Umbilical cord (tissue), 2 donors: Measurements from ENCODE around the gene TNFRSF6B. TPM values are rescaled to one million over a fixed set of nuclear protein-coding genes. Genes with fewer than 3 reads are reported as not detected.

Experiments
- DNase-seq: peaks from one replicate; pipeline ENCODE4 v3.0.0-alpha.2; 2015; ENCODE audit warnings: low spot score
- total RNA-seq: library from RNA; depleted of rRNA; stranded (reverse); fragments of >200 nt; gene quantifications from one replicate; pipeline ENCODE4 v1.2.3, GENCODE V29; 2014; ENCODE audit warnings: low replicate concordance; ENCODE audit not compliant: insufficient read depth

Gene TNFRSF6B
- total RNA-seq, 1 donor from 2014 or later, result not detected

DNA sequence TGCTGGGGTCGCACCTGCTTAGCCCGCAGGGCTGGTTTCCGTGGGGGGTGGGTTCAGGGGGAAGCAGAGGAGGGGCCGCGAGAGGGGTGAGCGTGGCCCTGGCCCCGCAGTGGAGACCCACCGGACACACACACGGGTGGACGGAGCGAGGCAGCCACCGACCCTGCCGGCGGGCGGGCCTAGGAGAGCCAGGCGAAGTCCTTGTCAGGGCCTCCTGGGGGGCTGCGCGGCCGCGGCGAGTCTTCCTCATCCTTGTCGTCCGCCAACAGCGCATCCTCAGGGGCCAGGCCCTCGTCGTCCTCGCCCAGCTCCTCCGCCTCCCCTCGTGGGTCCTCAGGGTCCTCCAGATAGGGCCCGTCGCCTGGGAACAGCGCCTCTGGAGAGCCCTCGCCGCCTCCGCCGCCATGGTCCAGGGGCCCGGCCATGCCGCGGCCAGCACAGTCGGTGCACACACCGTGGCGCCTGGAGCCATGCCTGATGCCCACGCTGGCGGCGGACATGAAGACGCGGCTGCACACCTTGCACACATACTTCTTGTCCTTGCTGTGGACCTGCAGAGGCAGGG lies 50.4 kb downstream of the TNFRSF6B start:
- no peak for DNase-seq

DNA sequence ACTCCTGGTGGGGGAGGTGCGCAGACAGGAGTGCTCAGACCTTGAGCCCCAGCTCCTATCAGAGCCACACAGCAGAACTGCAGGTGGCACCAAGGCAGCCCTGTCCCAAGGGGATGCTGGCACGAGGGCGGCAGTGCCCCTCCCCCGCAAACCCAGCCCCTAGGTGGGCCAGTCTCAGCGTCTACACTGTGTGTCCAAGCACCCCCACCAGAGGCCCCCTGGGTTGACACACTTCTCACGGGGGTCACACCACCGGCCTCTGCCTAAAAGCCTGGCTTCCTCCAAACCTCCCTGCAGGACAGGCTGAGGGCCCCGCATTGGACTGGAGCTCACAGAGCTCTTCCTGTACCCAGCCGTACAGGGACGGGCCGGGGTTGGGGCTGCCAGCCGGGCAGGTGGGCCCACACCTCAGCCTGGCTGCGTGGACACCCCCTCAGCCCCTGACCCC lies 51.2 kb downstream of the TNFRSF6B start:
- DNase-seq, result no peak

Other genes with a start within 250 kb of the TNFRSF6B start
- gene KCNQ2, start 224.0 kb upstream of the TNFRSF6B start, total RNA-seq, result 0.96 TPM
- 7.2 TPM for gene EEF1A2, start 197.6 kb upstream of the TNFRSF6B start, total RNA-seq
- 54.2 TPM for gene PPDPF, start 175.9 kb upstream of the TNFRSF6B start, total RNA-seq
- 1.2 TPM for gene PTK6, start 159.3 kb upstream of the TNFRSF6B start, total RNA-seq
- gene SRMS, start 148.9 kb upstream of the TNFRSF6B start, total RNA-seq, result not detected
- 1.2 TPM for gene FNDC11, start 142.5 kb upstream of the TNFRSF6B start, total RNA-seq
- 35.6 TPM for gene HELZ2, start 122.4 kb upstream of the TNFRSF6B start, total RNA-seq
- gene GMEB2, start 69.6 kb upstream of the TNFRSF6B start, total RNA-seq, result 3.4 TPM
- 12.5 TPM for gene STMN3, start 43.2 kb upstream of the TNFRSF6B start, total RNA-seq
- 17.6 TPM for gene RTEL1, start 38.3 kb upstream of the TNFRSF6B start, total RNA-seq
- 38.3 TPM for gene ARFRP1, start 11.3 kb downstream of the TNFRSF6B start, total RNA-seq
- 15.6 TPM for gene ZGPAT, start 11.4 kb downstream of the TNFRSF6B start, total RNA-seq
- 1.2 TPM for gene LIME1, start 40.0 kb downstream of the TNFRSF6B start, total RNA-seq
- 15.2 TPM for gene SLC2A4RG, start 43.1 kb downstream of the TNFRSF6B start, total RNA-seq
- gene ZBTB46, start 134.6 kb downstream of the TNFRSF6B start, total RNA-seq, result 1.7 TPM
- not detected for gene ABHD16B, start 164.8 kb downstream of the TNFRSF6B start, total RNA-seq
- 72.2 TPM for gene TPD52L2, start 168.6 kb downstream of the TNFRSF6B start, total RNA-seq
- 25.5 TPM for gene DNAJC5, start 198.5 kb downstream of the TNFRSF6B start, total RNA-seq